GM13977 (cell line): ENCODE measurements around the gene FBXO47.

Source experiments
- DNase-seq: peaks from one replicate; pipeline ENCODE4 v3.0.0; 2012; ENCODE audit warnings: low spot score
- CTCF ChIP-seq: IDR thresholded peaks from 2 replicates; pipeline ENCODE4 v1.5.1; 2012; ENCODE audit warnings: mild to moderate bottlenecking, control low read depth; ENCODE audit not compliant: insufficient read depth; ENCODE audit errors: extremely low read depth, missing control alignments
- in situ Hi-C: fragments of 300-500 bp; cut with MboI; formaldehyde crosslinking; loops from one replicate; pipeline ENCODE4 v1.12.0; 2022; ENCODE audit warnings: low sequenced_read_pairs, low pct_unique_long_range_greater_than_20kb, mixed read lengths, inconsistent platforms; ENCODE audit not compliant: unreplicated experiment

FBXO47 gene

GRCh38 chr17:39011907-39012468 is 44.8 kb upstream of the FBXO47 start:
- no peak for TF ChIP-seq CTCF
- in situ Hi-C loops: no loop called here
- no peak for DNase-seq

- in situ Hi-C loops: no loop called here
- no peak for DNase-seq
- no peak for TF ChIP-seq CTCF
These were observed 42.4 kb upstream of the FBXO47 start for GRCh38 chr17:39009581-39010001.

GRCh38 chr17:39008633-39009032 is 41.4 kb upstream of the FBXO47 start:
- DNase-seq: no peak
- no peak for TF ChIP-seq CTCF
- in situ Hi-C loops: no loop called here

GRCh38 chr17:39002991-39003715 is 36.0 kb upstream of the FBXO47 start:
- no peak for DNase-seq
- in situ Hi-C loops: no loop called here
- no peak for TF ChIP-seq CTCF

GRCh38 chr17:39001703-39002637 is 34.8 kb upstream of the FBXO47 start:
- DNase-seq: no peak
- in situ Hi-C loops: no loop called here
- no peak for TF ChIP-seq CTCF

GRCh38 chr17:39000021-39000601 is 32.9 kb upstream of the FBXO47 start:
- in situ Hi-C loops: no loop called here
- TF ChIP-seq CTCF: no peak
- DNase-seq: no peak
